Measurements from ENCODE around the gene CRIM1. TPM values are rescaled to one million over a fixed set of nuclear protein-coding genes. Genes with fewer than 3 reads are reported as not detected.

CRIM1 gene
- total and polyA plus RNA-seq, 5 donors from 2014 or later = 0.15 to 2.7 (median 0.74) TPM

- Mint-ChIP-seq H3K4me3 (peak overlapping the region in 1 of 4 donors; percentile 35), H3K9me3 (no peaks in the 10 kb centered on the region), H3K27me3 (peaks cover 44% of the 10 kb centered on the region), H3K36me3 (no peaks in the 10 kb centered on the region), H3K27ac (peak overlapping the region in 1 of 3 donors; percentile 34), H3K4me1 (peaks cover 7 to 44% (median 26%) of the 10 kb centered on the region in 4 donors)
- ATAC-seq (ENCODE audit: low read depth in 2 of 2) = peak in 1 of 2 donors; percentile 16
- Histone ChIP-seq H3K4me3 (ENCODE audit: low read depth, low read length) (no peak overlapping the region), H3K4me1 (ENCODE audit: control insufficient read depth, insufficient read depth, low read length, poor library complexity, severe bottlenecking) (peaks cover 24% of the 10 kb centered on the region), H3K27me3 (ENCODE audit: control insufficient read depth, insufficient read depth, low read length) (peaks cover 17% of the 10 kb centered on the region), H3K9me3 (ENCODE audit: control insufficient read depth in 2 of 2, low read length in 2 of 2) (no peaks in the 10 kb centered on the region), H3K36me3 (ENCODE audit: control insufficient read depth, insufficient read depth, low read length) (no peaks in the 10 kb centered on the region), H3K27ac (ENCODE audit: insufficient read depth, low read length, poor library complexity, severe bottlenecking) (no peak overlapping the region)
- peak in 1 of 3 donors; percentile 21 for DNase-seq
Measured at GRCh38 chr2:36355890-36356297, 316 bp downstream of the CRIM1 start.

- Mint-ChIP-seq H3K9me3 (no peaks in the 10 kb centered on the region), H3K27ac (peak overlapping the region in 1 of 3 donors; percentile 34)
- peaks cover 24% of the 10 kb centered on the region for H3K4me1 ChIP-seq (ENCODE audit: control insufficient read depth, insufficient read depth, low read length, poor library complexity, severe bottlenecking)
Measured at GRCh38 chr2:36356298-36356989, 866 bp downstream of the CRIM1 start.

GRCh38 chr2:36356990-36357846 lies 1.6 kb downstream of the CRIM1 start:
- H3K27me3 ChIP-seq (ENCODE audit: control insufficient read depth, insufficient read depth, low read length) = peaks cover 21% of the 10 kb centered on the region
- Mint-ChIP-seq H3K4me3 (peak overlapping the region; percentile 86 to 93 (median 88)), H3K27ac (peak overlapping the region in 2 of 3 donors; percentile 12 to 57), H3K36me3 (no peaks in the 10 kb centered on the region), H3K4me1 (peaks cover 7 to 41% (median 26%) of the 10 kb centered on the region in 4 donors), H3K9me3 (no peaks in the 10 kb centered on the region), H3K27me3 (peaks cover 51% of the 10 kb centered on the region)
- H3K4me3 ChIP-seq (ENCODE audit: low read depth, low read length) = peak overlapping the region; percentile 54
- peak in 2 of 3 donors; percentile 10 to 19 for DNase-seq
- H3K4me1 ChIP-seq (ENCODE audit: control insufficient read depth, insufficient read depth, low read length, poor library complexity, severe bottlenecking) = peaks cover 24% of the 10 kb centered on the region
- ATAC-seq (ENCODE audit: low read depth in 2 of 2) = no peak
- no peak overlapping the region for H3K27ac ChIP-seq (ENCODE audit: insufficient read depth, low read length, poor library complexity, severe bottlenecking)
- H3K9me3 ChIP-seq (ENCODE audit: control insufficient read depth in 2 of 2, low read length in 2 of 2) = no peaks in the 10 kb centered on the region
- H3K36me3 ChIP-seq (ENCODE audit: control insufficient read depth, insufficient read depth, low read length) = no peaks in the 10 kb centered on the region

More at GRCh38 chr2:36356298-36356989, 866 bp downstream of the CRIM1 start:
- DNase-seq (peak in 1 of 3 donors; percentile 31), ATAC-seq (ENCODE audit: low read depth in 2 of 2) (peak; percentile 30 to 38)
- H3K9me3 ChIP-seq (ENCODE audit: control insufficient read depth in 2 of 2, low read length in 2 of 2) = no peaks in the 10 kb centered on the region
- peaks cover 7 to 44% (median 26%) of the 10 kb centered on the region in 4 donors for H3K4me1 Mint-ChIP-seq
- H3K4me3 Mint-ChIP-seq = peak overlapping the region; percentile 45 to 89 (median 70)
- no peaks in the 10 kb centered on the region for H3K36me3 Mint-ChIP-seq
- H3K4me3 ChIP-seq (ENCODE audit: low read depth, low read length) = no peak overlapping the region
- H3K36me3 ChIP-seq (ENCODE audit: control insufficient read depth, insufficient read depth, low read length) = no peaks in the 10 kb centered on the region
- peaks cover 50% of the 10 kb centered on the region for H3K27me3 Mint-ChIP-seq
- no peak overlapping the region for H3K27ac ChIP-seq (ENCODE audit: insufficient read depth, low read length, poor library complexity, severe bottlenecking)
- H3K27me3 ChIP-seq (ENCODE audit: control insufficient read depth, insufficient read depth, low read length) = peaks cover 17% of the 10 kb centered on the region

GRCh38 chr2:36357847-36358659 lies 2.5 kb downstream of the CRIM1 start:
- Mint-ChIP-seq H3K27me3 (peaks cover 47% of the 10 kb centered on the region), H3K4me1 (peaks cover 7 to 34% (median 21%) of the 10 kb centered on the region in 4 donors), H3K27ac (peak overlapping the region in 1 of 3 donors; percentile 12), H3K4me3 (peak overlapping the region; percentile 86 to 93 (median 88)), H3K9me3 (no peaks in the 10 kb centered on the region), H3K36me3 (no peaks in the 10 kb centered on the region)
- Histone ChIP-seq H3K4me1 (ENCODE audit: control insufficient read depth, insufficient read depth, low read length, poor library complexity, severe bottlenecking) (peaks cover 24% of the 10 kb centered on the region), H3K27ac (ENCODE audit: insufficient read depth, low read length, poor library complexity, severe bottlenecking) (no peak overlapping the region), H3K36me3 (ENCODE audit: control insufficient read depth, insufficient read depth, low read length) (no peaks in the 10 kb centered on the region), H3K4me3 (ENCODE audit: low read depth, low read length) (peak overlapping the region; percentile 38), H3K27me3 (ENCODE audit: control insufficient read depth, insufficient read depth, low read length) (peaks cover 21% of the 10 kb centered on the region), H3K9me3 (ENCODE audit: control insufficient read depth in 2 of 2, low read length in 2 of 2) (no peaks in the 10 kb centered on the region)
- ATAC-seq (ENCODE audit: low read depth in 2 of 2) = no peak
- no peak for DNase-seq

GRCh38 chr2:36359067-36359466 lies 3.5 kb downstream of the CRIM1 start:
- no peaks in the 10 kb centered on the region for H3K9me3 Mint-ChIP-seq

GRCh38 chr2:36360063-36360462 lies 4.5 kb downstream of the CRIM1 start:
- Histone ChIP-seq H3K36me3 (ENCODE audit: control insufficient read depth, insufficient read depth, low read length) (no peaks in the 10 kb centered on the region), H3K4me1 (ENCODE audit: control insufficient read depth, insufficient read depth, low read length, poor library complexity, severe bottlenecking) (peaks cover 23% of the 10 kb centered on the region), H3K4me3 (ENCODE audit: low read depth, low read length) (no peak overlapping the region), H3K27ac (ENCODE audit: insufficient read depth, low read length, poor library complexity, severe bottlenecking) (no peak overlapping the region), H3K27me3 (ENCODE audit: control insufficient read depth, insufficient read depth, low read length) (peaks cover 14% of the 10 kb centered on the region), H3K9me3 (ENCODE audit: control insufficient read depth in 2 of 2, low read length in 2 of 2) (no peaks in the 10 kb centered on the region)
- no peak overlapping the region for H3K27ac Mint-ChIP-seq
- H3K4me3 Mint-ChIP-seq = no peak overlapping the region
- H3K36me3 Mint-ChIP-seq = no peaks in the 10 kb centered on the region
- peaks cover 34% of the 10 kb centered on the region for H3K27me3 Mint-ChIP-seq
- DNase-seq (no peak), ATAC-seq (ENCODE audit: low read depth in 2 of 2) (no peak)
- peaks cover 7 to 22% (median 17%) of the 10 kb centered on the region in 4 donors for H3K4me1 Mint-ChIP-seq
- H3K9me3 Mint-ChIP-seq = no peaks in the 10 kb centered on the region

More at GRCh38 chr2:36359067-36359466, 3.5 kb downstream of the CRIM1 start:
- Histone ChIP-seq H3K36me3 (ENCODE audit: control insufficient read depth, insufficient read depth, low read length) (no peaks in the 10 kb centered on the region), H3K9me3 (ENCODE audit: control insufficient read depth in 2 of 2, low read length in 2 of 2) (no peaks in the 10 kb centered on the region), H3K27me3 (ENCODE audit: control insufficient read depth, insufficient read depth, low read length) (peaks cover 21% of the 10 kb centered on the region), H3K4me3 (ENCODE audit: low read depth, low read length) (no peak overlapping the region), H3K27ac (ENCODE audit: insufficient read depth, low read length, poor library complexity, severe bottlenecking) (no peak overlapping the region), H3K4me1 (ENCODE audit: control insufficient read depth, insufficient read depth, low read length, poor library complexity, severe bottlenecking) (peaks cover 24% of the 10 kb centered on the region)
- DNase-seq = peak in 2 of 3 donors; percentile 22 to 29
- no peak for ATAC-seq (ENCODE audit: low read depth in 2 of 2)
- Mint-ChIP-seq H3K4me3 (peak overlapping the region in 3 of 4 donors; percentile 6 to 36 (median 22)), H3K36me3 (no peaks in the 10 kb centered on the region), H3K27ac (no peak overlapping the region), H3K4me1 (peaks cover 7 to 30% (median 20%) of the 10 kb centered on the region in 4 donors), H3K27me3 (peaks cover 44% of the 10 kb centered on the region)

GRCh38 chr2:36360834-36361233 lies 5.3 kb downstream of the CRIM1 start:
- no peak for ATAC-seq (ENCODE audit: low read depth in 2 of 2)
- H3K27ac ChIP-seq (ENCODE audit: insufficient read depth, low read length, poor library complexity, severe bottlenecking) = no peak overlapping the region
- no peaks in the 10 kb centered on the region for H3K36me3 ChIP-seq (ENCODE audit: control insufficient read depth, insufficient read depth, low read length)
- no peak for DNase-seq
- H3K4me1 ChIP-seq (ENCODE audit: control insufficient read depth, insufficient read depth, low read length, poor library complexity, severe bottlenecking) = peaks cover 20% of the 10 kb centered on the region
- H3K4me3 ChIP-seq (ENCODE audit: low read depth, low read length) = no peak overlapping the region
- Mint-ChIP-seq H3K9me3 (no peaks in the 10 kb centered on the region), H3K36me3 (no peaks in the 10 kb centered on the region), H3K4me3 (peak overlapping the region in 1 of 4 donors; percentile 43), H3K27ac (no peak overlapping the region), H3K27me3 (peaks cover 34% of the 10 kb centered on the region), H3K4me1 (peaks cover 7 to 22% (median 17%) of the 10 kb centered on the region in 4 donors)
- H3K9me3 ChIP-seq (ENCODE audit: control insufficient read depth in 2 of 2, low read length in 2 of 2) = no peaks in the 10 kb centered on the region
- peaks cover 14% of the 10 kb centered on the region for H3K27me3 ChIP-seq (ENCODE audit: control insufficient read depth, insufficient read depth, low read length)
